ENCODE results near the gene DHFR.
"Not testable (repeated sequence)": the region's sequence is repeated elsewhere in the genome, so short reads cannot be mapped to it uniquely, and the experiment has no call there.

DHFR gene

GRCh38 chr5:80654391-80655230, at the start of gene DHFR, which contains the start of gene MSH3:
Gene DHFR, minus strand, starts transcription at chr5:80654983. Its CDS starts 494 bp downstream, at chr5:80654489.
Gene MSH3, plus strand, starts transcription at chr5:80654652. Its CDS starts 76 bp downstream, at chr5:80654728.
- peak; percentile 98 for DNase-seq

- no peak for DNase-seq
Measured at GRCh38 chr5:80704221-80704620, 49.4 kb upstream of the DHFR start.

GRCh38 chr5:80703747-80704146, 49.0 kb upstream of the DHFR start:
- DNase-seq: no peak

- no peak for DNase-seq
Measured at GRCh38 chr5:80703291-80703690, 48.5 kb upstream of the DHFR start.

- DNase-seq: no peak
Measured at GRCh38 chr5:80701597-80701996, 46.8 kb upstream of the DHFR start.

GRCh38 chr5:80698369-80698768, 43.6 kb upstream of the DHFR start:
- no peak for DNase-seq

GRCh38 chr5:80697100-80697499, 42.3 kb upstream of the DHFR start:
- DNase-seq: peak; percentile 28

- no peak for DNase-seq
Measured at GRCh38 chr5:80696450-80696849, 41.7 kb upstream of the DHFR start.

- no peak for DNase-seq
Measured at GRCh38 chr5:80695666-80696065, 40.9 kb upstream of the DHFR start.

- DNase-seq: no peak
Measured at GRCh38 chr5:80689627-80690026, 34.8 kb upstream of the DHFR start.

- DNase-seq: no peak
Measured at GRCh38 chr5:80688648-80689420, 34.1 kb upstream of the DHFR start.

- DNase-seq: peak; percentile 46
Measured at GRCh38 chr5:80686757-80687156, 32.0 kb upstream of the DHFR start.

GRCh38 chr5:80676706-80677105, 21.9 kb upstream of the DHFR start:
- no peak for DNase-seq

GRCh38 chr5:80672140-80672736, 17.5 kb upstream of the DHFR start:
- DNase-seq: peak; percentile 77

- no peak for DNase-seq
Measured at GRCh38 chr5:80668016-80668969, 13.5 kb upstream of the DHFR start.

GRCh38 chr5:80667384-80667783, 12.6 kb upstream of the DHFR start:
- no peak for DNase-seq

- DNase-seq: no peak
Measured at GRCh38 chr5:80665057-80665456, 10.3 kb upstream of the DHFR start.

- peak; percentile 26 for DNase-seq
Measured at GRCh38 chr5:80662108-80662507, 7.3 kb upstream of the DHFR start.

- not testable (repeated sequence) for DNase-seq
Measured at GRCh38 chr5:80660661-80661060, 5.9 kb upstream of the DHFR start.

- DNase-seq: no peak
Measured at GRCh38 chr5:80659106-80659505, 4.3 kb upstream of the DHFR start.

GRCh38 chr5:80656425-80656824, 1.6 kb upstream of the DHFR start:
- no peak for DNase-seq

GRCh38 chr5:80655231-80655774, 520 bp upstream of the DHFR start:
- peak; percentile 45 for DNase-seq

Measured in NCI-H69 (cell line).